Right lobe of liver (tissue), 4 donors: ENCODE measurements around the gene SPDYE6.

Experiments
- POLR2A ChIP-seq: fragments of 450-650 bp; IDR thresholded peaks from one replicate; pipeline ENCODE4 v1.6.1; 2017; ENCODE audit warnings: antibody characterized with exemption, mild to moderate bottlenecking
- TF ChIP-seq, protein P1 (sequence below), 4 donors: fragments of 200-600 bp in 3 of 4; fragments of 450-650 bp in 1 of 4; IDR thresholded peaks; one replicate each; pipeline versions ENCODE4 v1.5.1 to v1.8.0; 2016 to 2022; ENCODE audit warnings: antibody characterized with exemption in 4 of 4, mild to moderate bottlenecking in 2 of 4
- donor health status: DM: no; HTN: no; CAD: no.
- donor health status: DM: no; HTN: no; CAD: no.
- donor health status: DM: no; HTN: yes; CAD: no.

DNA sequence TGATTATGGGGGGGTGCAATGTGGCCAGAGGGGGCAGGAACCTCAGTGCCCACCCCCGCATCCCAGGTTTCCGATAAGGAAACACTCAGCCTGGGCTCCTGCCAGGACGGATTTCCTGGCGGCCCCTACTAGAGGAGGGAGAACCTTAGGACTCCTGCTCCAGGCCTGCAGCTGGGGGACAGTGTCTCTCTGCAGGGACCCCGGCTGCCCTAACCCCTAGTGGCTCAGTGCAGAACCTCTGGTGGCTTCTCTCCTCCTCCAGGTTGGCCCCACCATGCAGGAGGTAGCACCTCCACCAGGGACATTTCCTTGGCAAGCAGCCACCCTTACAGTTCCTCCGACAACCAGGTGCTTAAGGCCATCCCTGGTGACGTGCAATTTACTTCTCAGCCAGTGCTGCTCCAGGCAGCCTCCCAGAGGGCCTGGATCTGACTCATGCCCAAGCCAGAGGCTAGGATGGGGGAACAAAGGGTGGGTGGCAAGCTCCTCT lies 37.7 kb downstream of the SPDYE6 start:
- TF ChIP-seq, protein P1, sequence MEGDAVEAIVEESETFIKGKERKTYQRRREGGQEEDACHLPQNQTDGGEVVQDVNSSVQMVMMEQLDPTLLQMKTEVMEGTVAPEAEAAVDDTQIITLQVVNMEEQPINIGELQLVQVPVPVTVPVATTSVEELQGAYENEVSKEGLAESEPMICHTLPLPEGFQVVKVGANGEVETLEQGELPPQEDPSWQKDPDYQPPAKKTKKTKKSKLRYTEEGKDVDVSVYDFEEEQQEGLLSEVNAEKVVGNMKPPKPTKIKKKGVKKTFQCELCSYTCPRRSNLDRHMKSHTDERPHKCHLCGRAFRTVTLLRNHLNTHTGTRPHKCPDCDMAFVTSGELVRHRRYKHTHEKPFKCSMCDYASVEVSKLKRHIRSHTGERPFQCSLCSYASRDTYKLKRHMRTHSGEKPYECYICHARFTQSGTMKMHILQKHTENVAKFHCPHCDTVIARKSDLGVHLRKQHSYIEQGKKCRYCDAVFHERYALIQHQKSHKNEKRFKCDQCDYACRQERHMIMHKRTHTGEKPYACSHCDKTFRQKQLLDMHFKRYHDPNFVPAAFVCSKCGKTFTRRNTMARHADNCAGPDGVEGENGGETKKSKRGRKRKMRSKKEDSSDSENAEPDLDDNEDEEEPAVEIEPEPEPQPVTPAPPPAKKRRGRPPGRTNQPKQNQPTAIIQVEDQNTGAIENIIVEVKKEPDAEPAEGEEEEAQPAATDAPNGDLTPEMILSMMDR (IDR thresholded peaks at IDR 0.05), result no peak
- TF ChIP-seq POLR2A, result no peak
